GM12878 (cell line): ENCODE results near the gene DCTN2. TPM values are rescaled to one million over a fixed set of nuclear protein-coding genes. Genes with fewer than 3 reads are reported as not detected.

Experiments used
- BACH1 ChIP-seq: fragments of 450-650 bp; IDR thresholded peaks from 2 replicates; pipeline ENCODE4 v1.6.1; 2017; ENCODE audit warnings: mild to moderate bottlenecking, borderline replicate concordance
- CBFB ChIP-seq: IDR thresholded peaks from 2 replicates; pipeline ENCODE4 v1.6.1; 2016; ENCODE audit warnings: antibody characterized with exemption, low read depth
- CEBPB ChIP-seq, 2 experiments: fragments of 150-350 bp in 1 of 2; IDR thresholded peaks; 2 replicates each; pipeline ENCODE4 v1.6.1; 2012 to 2014; ENCODE audit warnings: low read depth in 2 of 2, low read length in 2 of 2, borderline replicate concordance in 1 of 2, inconsistent platforms in 1 of 2
- CEBPZ ChIP-seq: fragments of 150-350 bp; IDR thresholded peaks from 2 replicates; pipeline ENCODE4 v1.6.1; 2016; ENCODE audit warnings: low read depth, low read length
- CREB1 ChIP-seq: IDR thresholded peaks from 2 replicates; pipeline ENCODE4 v1.6.1; 2012; ENCODE audit warnings: low read depth, mild to moderate bottlenecking, inconsistent platforms
- EP300 ChIP-seq, 2 experiments: fragments of 150-350 bp in 1 of 2; IDR thresholded peaks; 2 replicates each; pipeline ENCODE4 v1.6.1; 2011 to 2012; ENCODE audit warnings: low read depth in 2 of 2, low read length in 2 of 2, borderline replicate concordance in 1 of 2, improper control_type of control experiment in 1 of 2, inconsistent platforms in 1 of 2; ENCODE audit not compliant: control insufficient read depth in 1 of 2
- EZH2 ChIP-seq: IDR thresholded peaks from 2 replicates; pipeline ENCODE4 v1.6.1; 2012; ENCODE audit warnings: low read depth, mild to moderate bottlenecking, control low read depth, inconsistent platforms, low read length, borderline replicate concordance; ENCODE audit not compliant: control insufficient read depth
- GATAD2B ChIP-seq: fragments of 450-650 bp; conservative IDR thresholded peaks from 2 replicates; pipeline ENCODE4 v1.6.1; 2017; ENCODE audit warnings: low read depth, mild to moderate bottlenecking, moderate library complexity
- HCFC1 ChIP-seq: fragments of 150-350 bp; IDR thresholded peaks from 2 replicates; pipeline ENCODE4 v1.6.1; 2014; ENCODE audit warnings: low read length
- IKZF1 ChIP-seq: fragments of 450-650 bp; conservative IDR thresholded peaks from 2 replicates; pipeline ENCODE4 v1.6.1; 2017; ENCODE audit warnings: antibody characterized with exemption, mild to moderate bottlenecking
- IKZF2 ChIP-seq, 2 experiments: fragments of 450-650 bp; IDR thresholded peaks; 2 replicates each; pipeline ENCODE4 v1.6.1; 2017; ENCODE audit warnings: mild to moderate bottlenecking in 2 of 2, moderate library complexity in 2 of 2
- IRF4 ChIP-seq: IDR thresholded peaks from 2 replicates; pipeline ENCODE4 v1.6.1; 2011; ENCODE audit warnings: low read depth, low read length
- MEF2B ChIP-seq: fragments of 450-650 bp; IDR thresholded peaks from 2 replicates; pipeline ENCODE4 v1.6.1; 2018; ENCODE audit warnings: mild to moderate bottlenecking, moderate library complexity; ENCODE audit not compliant: partially characterized antibody, poor library complexity, severe bottlenecking
- POLR2AphosphoS2 ChIP-seq: IDR thresholded peaks from 2 replicates; pipeline ENCODE4 v1.6.1; 2011; ENCODE audit warnings: low read depth, mild to moderate bottlenecking, low read length, improper control_type of control experiment, moderate library complexity
- RB1 ChIP-seq: fragments of 450-650 bp; formaldehyde crosslinking; IDR thresholded peaks from 2 replicates; pipeline ENCODE4 v1.6.1; 2017; ENCODE audit warnings: mild to moderate bottlenecking, borderline replicate concordance
- RBBP5 ChIP-seq: fragments of 200-600 bp; sonication (generic); conservative IDR thresholded peaks from 2 replicates; pipeline ENCODE4 v1.6.1; 2016
- RFX5 ChIP-seq: IDR thresholded peaks from 2 replicates; pipeline ENCODE4 v1.6.1; 2011; ENCODE audit warnings: low read depth, low read length, improper control_type of control experiment
- SIX5 ChIP-seq: IDR thresholded peaks from 2 replicates; pipeline ENCODE4 v1.6.1; 2011; ENCODE audit warnings: mild to moderate bottlenecking, low read depth, low read length, moderate library complexity; ENCODE audit not compliant: severe bottlenecking
- SMC3 ChIP-seq: IDR thresholded peaks from 2 replicates; pipeline ENCODE4 v1.6.1; 2011; ENCODE audit warnings: low read length, improper control_type of control experiment, borderline replicate concordance
- SREBF1 ChIP-seq: IDR thresholded peaks from 2 replicates; pipeline ENCODE4 v1.6.1; 2012; ENCODE audit warnings: mild to moderate bottlenecking, low read length
- TBL1XR1 ChIP-seq: IDR thresholded peaks from 2 replicates; pipeline ENCODE4 v1.6.1; 2012; ENCODE audit warnings: low read depth, low read length, improper control_type of control experiment
- WRNIP1 ChIP-seq: IDR thresholded peaks from 2 replicates; pipeline ENCODE4 v1.6.1; 2011; ENCODE audit warnings: low read depth, low read length, improper control_type of control experiment, borderline replicate concordance
- YY1 ChIP-seq: IDR thresholded peaks from 2 replicates; pipeline ENCODE4 v1.6.1; 2011; ENCODE audit warnings: low read depth, mild to moderate bottlenecking, low read length
- ZBED1 ChIP-seq: IDR thresholded peaks from 2 replicates; pipeline ENCODE4 v1.6.1; 2016; ENCODE audit warnings: borderline replicate concordance
- ZBTB33 ChIP-seq: fragments of 450-650 bp; IDR thresholded peaks from 2 replicates; pipeline ENCODE4 v1.6.1; 2017; ENCODE audit warnings: mild to moderate bottlenecking
- ZNF217 ChIP-seq: fragments of 450-650 bp; IDR thresholded peaks from 2 replicates; pipeline ENCODE4 v1.6.1; 2017; ENCODE audit warnings: antibody characterized with exemption, mild to moderate bottlenecking
- ZNF274 ChIP-seq: IDR thresholded peaks from one replicate; pipeline ENCODE4 v1.8.0; 2011; ENCODE audit not compliant: insufficient read length, insufficient read depth
- polyA plus RNA-seq, 11 experiments: library from polyadenylated mRNA; depleted of rRNA in 4 of 11; unstranded in 6 of 11; stranded (reverse) in 5 of 11; fragments of >200 nt; fragmentation: Nextera tagmentation in 4 of 11; fragmentation: Illumina TruSeq in 1 of 11; extraction: Ambion mirVana in 4 of 11; extraction: Trizol in 1 of 11; gene quantifications; 1 replicate in 1 of 11; 2 replicates in 10 of 11; pipeline versions ENCODE4 v1.2.1 to v1.2.3, GENCODE V29; 2011 to 2016; ENCODE audit warnings: inconsistent platforms in 2 of 11, missing spikeins in 2 of 11, low read depth in 1 of 11
- total RNA-seq, 4 experiments: library from RNA; depleted of rRNA in 3 of 4; stranded (reverse); fragments of >200 nt in 3 of 4; fragmentation: Illumina TruSeq in 1 of 4; extraction: Trizol in 1 of 4; gene quantifications; 2 replicates each; pipeline versions ENCODE4 v1.2.1 to v1.2.3, GENCODE V29; 2013 to 2021

The DCTN2 gene
- total and polyA plus RNA-seq, 10 of the 15 experiments (the other 5 are each of a cell fraction or from before 2014, with no cell fraction given), result 32.3 to 171 (median 100) TPM

- no peak for TF ChIP-seq ZBTB33
- TF ChIP-seq RBBP5, result no peak
- TF ChIP-seq IKZF2 (IDR thresholded peaks at IDR 0.05), result peak; percentile 86 to 92
- peak; percentile 20; the same call in 1 of the 2 replicates for TF ChIP-seq RFX5
- TF ChIP-seq POLR2AphosphoS2, result peak; percentile 74; the same call in 1 of the 2 replicates
- TF ChIP-seq EP300 (IDR thresholded peaks at IDR 0.05; ENCODE audit: borderline replicate concordance in 1 of 2, control insufficient read depth in 1 of 2, low read depth in 2 of 2, low read length in 2 of 2), result peak in 1 of 2 experiments; percentile 8; a peak in 1 of 4 replicates
- no peak for TF ChIP-seq WRNIP1
- no peak; the same call in 1 of the 2 replicates for TF ChIP-seq HCFC1
- 0 out of 2 replicates have a peak, but pooled peaks have one; percentile 26 for TF ChIP-seq CBFB
- TF ChIP-seq BACH1, result peak; percentile 98
- 0 out of 2 replicates have a peak, but pooled peaks have one; percentile 11 for TF ChIP-seq IRF4
- TF ChIP-seq IKZF1, result peak; percentile 88
- TF ChIP-seq RB1, result no peak; the same call in 1 of the 2 replicates
- peak; percentile 99 for TF ChIP-seq ZBED1
- no peak for TF ChIP-seq SREBF1
- TF ChIP-seq ZNF274, result no peak
- TF ChIP-seq CREB1, result peak; percentile 55
- peak; percentile 98 for TF ChIP-seq MEF2B
- 0 out of 2 replicates have a peak, but pooled peaks have one; percentile 25 for TF ChIP-seq TBL1XR1
- TF ChIP-seq EZH2, result no peak
- TF ChIP-seq ZNF217, result no peak
- no peak for TF ChIP-seq SIX5
- TF ChIP-seq CEBPB (IDR thresholded peaks at IDR 0.05; ENCODE audit: borderline replicate concordance in 1 of 2, low read depth in 2 of 2, low read length in 2 of 2), result no peak
- TF ChIP-seq YY1, result peak; percentile 79
- TF ChIP-seq SMC3, result 0 out of 2 replicates have a peak, but pooled peaks have one; percentile 11
- 0 out of 2 replicates have a peak, but pooled peaks have one; percentile 42 for TF ChIP-seq GATAD2B
- no peak for TF ChIP-seq CEBPZ
Measured at GRCh38 chr12:57522011-57522886, 24.7 kb downstream of the DCTN2 start, which contains the start of gene MBD6 (continued).
